Measurements from ENCODE around the gene LPIN3.

LPIN3 gene

DNA sequence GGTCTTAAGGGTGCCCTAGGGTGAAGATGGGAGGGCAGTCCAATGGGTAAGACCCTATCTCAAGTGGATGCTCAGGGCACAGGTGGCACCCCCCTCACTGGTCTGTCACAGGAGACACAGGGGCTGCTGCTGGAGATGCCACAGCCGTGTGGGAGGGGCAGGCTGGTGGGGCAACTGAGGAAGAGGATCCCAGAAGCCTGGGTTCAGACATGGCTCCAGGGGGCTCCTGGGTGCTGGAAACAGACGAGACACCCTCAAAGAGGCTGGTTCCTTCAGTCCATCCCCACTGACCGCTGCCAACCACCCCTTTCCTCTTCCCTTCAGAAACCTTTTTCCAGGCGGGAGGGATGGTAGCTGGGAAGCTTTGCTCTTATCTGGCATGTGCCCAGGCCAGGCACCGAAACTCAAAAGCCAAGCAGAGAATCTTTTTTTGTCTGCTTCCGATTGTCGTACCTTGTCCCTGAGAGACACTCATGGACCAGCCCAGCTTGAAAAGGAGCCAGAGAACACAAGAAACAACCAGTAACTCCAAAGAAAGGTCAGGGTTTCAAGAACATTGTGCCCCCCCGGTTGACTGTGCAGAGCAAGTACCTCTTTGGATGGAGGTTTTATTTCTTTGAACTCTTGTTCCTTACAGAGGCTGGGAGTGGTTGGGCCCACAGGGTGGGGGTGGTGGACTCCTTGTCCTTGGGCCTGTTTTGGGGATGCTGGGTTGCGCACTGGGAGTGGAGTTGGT, 54.5 kb downstream of the LPIN3 start:
- DNase-seq = no peak

DNA sequence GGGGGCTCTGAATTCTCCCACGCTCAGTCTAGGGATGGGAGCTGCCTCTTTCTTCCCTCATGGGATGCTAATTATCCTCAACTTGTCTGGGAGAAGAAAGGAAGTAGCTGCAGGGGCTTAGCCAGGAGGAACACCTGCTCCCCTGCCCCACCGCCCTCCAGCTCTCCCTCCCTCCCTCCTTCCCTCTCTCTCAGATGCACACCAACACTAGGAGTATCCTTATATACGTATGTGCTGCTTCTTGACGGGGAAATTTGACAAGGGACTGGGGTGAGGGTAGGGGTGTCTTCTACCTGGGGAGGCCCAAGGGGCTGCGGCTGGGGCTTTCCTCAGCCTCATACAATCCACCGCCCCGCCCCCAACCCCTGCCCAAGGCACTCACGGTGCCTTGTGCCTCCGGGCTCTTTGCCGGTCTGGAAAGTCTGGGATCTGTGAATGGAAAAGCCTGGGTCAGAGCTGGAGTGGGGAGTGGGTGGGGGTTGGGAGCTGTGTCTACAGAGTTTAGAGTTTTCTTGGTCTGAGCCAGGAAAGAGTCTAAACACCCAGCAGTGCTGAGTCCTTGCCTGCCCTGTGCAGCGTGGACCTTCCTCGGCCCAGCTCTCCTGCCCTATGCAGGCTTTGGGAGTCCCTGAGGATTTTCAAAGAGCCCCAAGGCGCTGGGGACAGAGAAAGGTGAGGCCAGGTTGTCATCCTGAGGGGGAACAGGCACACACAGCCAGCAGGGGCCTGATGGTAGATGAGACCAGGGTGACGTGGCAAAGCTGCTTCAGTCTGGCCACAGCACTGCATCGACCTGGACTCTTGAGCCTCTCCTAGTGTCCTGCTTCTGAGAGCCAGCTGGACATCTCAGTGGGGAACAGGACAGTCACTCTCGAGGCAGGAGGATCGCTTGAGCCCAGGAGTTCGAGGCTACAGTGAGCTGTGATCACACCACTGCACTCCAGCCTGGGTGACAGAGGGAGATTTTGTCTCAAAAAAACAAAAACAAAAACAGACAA, 55.3 kb downstream of the LPIN3 start:
- no peak for DNase-seq

DNA sequence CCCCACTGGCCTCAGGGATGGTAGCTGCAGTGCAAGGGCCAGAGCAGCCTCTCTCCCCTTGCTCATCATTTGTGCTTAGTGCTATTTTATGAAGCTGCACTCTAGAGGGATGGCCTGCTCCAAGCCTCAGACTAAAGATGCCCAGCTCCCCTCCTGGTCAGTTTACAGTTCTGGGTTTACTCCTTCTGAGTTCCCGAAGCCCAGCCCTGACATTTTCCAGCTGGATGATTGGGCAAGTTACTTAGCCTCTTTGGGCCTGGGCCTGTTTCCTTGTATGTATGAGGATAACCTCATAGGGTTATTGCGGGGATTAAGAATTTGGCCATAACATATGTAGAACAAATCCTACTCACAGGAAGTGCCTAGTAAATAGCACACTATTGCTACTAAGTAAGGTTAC, 57.8 kb downstream of the LPIN3 start:
- DNase-seq = no peak

- no peak for DNase-seq
These were observed 63.0 kb downstream of the LPIN3 start for GRCh38 chr20:41403604-41404003.

GRCh38 chr20:41405436-41405835, 64.8 kb downstream of the LPIN3 start:
- DNase-seq = no peak

GRCh38 chr20:41406353-41406752, 65.7 kb downstream of the LPIN3 start:
- no peak for DNase-seq

DNA sequence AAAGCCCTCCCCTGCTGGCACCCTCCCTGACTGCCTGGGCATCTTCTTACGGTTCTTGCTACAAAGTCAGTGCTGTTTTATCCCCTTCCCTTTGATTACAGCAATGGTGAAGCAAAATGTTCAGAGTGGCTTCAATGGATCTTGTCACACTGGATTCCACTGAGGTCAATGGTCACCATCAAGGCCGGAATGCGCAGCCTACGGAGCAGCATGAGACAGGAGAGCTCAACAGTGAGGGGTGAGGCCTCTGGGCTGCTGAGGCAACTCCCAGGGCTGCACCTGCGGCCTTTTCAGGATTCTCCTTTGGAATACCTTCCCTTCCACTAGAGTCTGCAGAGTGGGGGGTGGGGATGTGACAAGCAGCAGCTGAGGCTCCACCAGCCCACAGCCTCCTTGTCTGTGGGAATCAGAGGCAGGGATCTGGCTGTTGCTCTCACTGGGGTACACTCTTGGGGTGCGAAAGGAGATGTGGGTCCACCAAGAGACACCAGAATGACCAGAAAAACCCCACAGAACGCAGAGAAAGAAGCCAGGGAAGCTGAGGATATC, 66.3 kb downstream of the LPIN3 start:
- DNase-seq = no peak

- no peak for DNase-seq
These were observed 67.0 kb downstream of the LPIN3 start for GRCh38 chr20:41407607-41408006.

GRCh38 chr20:41408156-41408794, 67.7 kb downstream of the LPIN3 start:
- DNase-seq = no peak

DNA sequence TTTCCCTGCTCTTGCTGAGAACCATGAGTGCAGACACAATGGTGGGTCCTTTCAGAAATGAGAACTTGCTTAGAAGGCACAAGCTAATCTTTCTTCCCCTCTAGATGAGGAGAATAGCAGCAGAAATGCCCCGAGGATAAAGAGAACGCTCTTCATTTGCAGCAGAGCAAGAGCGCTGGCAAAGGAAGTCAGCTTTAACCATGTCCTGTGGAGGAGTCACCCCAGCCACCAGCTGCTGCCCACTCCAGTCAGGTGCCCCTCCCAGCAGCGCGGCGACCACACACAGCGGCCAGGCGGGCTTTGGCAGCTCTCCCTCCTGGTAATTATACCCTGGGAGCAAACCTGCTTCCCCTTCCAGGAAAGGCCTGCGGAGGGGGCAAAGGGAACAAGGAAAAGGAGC, 68.4 kb downstream of the LPIN3 start:
- no peak for DNase-seq
